ENCODE data around the gene MYOG.

The MYOG gene

DNA sequence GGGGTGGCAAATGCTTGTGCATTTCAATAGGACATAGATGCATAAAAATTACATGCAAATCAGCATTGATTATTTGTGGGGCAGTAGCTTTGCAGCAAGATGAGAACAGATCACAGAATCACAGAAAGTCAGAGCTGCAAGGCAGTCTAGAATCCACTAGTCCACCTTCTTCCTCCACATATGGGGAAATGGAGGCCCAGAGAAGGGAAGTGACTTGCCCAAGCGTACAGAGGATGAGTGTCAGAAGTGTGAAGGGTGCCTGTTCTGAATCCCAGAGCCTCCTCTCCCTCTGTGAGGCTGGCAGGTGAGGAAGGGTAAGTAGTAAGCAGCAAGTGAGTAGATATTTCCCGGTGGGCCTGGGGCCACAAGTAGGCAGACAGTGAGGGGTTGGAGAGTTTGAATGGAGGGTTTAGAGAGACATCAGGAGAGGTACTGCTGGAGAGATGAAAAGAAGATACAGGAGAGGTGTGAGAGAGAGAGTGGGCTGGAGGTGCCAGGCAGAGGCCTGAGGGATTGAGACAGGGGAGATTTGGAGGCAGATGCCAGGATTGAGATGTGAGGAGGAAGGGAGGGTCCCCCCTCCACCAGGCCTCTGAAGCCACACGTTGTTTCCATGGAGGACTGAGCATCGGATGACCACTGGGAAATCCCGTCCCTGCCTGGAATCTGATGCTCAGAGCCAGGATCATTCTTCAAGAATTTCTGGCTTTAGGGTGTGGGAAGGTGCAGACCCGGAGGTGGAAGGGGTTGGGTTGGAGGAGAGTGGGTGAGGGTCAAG is 4.8 kb upstream of the MYOG start:
- DNase-seq: no peak

DNA sequence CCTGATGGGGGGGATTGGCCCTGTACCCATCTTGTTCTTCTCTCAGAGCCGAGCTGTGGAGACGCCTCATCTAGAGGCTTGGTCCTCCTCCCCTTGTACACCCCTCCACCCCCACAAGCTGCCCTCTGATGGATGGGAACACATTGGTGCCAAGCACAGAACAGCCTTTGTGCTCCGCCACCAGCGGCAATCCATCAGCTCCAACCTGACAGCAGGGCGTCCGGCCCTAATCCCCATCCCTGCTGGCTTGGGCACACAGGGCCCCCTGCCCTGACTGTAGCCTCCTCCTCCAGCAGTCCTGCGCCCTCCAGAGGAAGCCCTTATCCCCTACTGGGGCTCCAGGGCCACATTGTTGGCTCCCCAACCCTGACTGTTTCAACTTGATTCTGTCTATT is 3.8 kb upstream of the MYOG start:
- DNase-seq: no peak

DNA sequence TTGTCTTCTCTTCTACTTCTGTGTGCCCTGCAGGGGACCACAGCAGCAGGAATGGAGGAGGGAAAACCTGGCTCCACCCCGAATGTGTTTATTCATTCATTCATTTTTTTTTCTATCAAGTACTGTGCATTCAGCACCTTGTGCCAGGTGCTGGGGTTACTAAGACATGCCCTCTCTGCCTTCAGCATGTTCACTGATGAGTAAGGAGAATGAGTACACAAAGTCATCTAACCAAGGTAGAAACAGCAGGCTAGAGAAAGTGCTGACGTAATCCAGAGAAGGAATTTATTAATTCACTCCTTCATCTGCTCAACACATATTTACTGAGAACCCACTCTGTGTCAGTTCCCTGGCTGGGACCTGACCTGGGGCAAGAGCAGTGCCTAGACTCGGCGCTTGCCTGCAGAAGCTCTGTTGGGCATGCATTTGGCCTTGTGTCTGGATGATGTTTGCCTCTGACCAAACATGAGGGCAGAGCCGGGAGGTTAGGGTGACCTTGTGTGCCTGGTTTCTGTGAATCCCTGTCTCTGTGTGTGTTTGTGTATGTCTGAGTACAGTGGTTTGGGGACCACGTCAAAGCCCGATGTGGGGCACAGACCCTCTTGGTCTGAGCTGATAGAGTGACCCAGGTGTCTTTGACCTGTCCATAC is 3.3 kb upstream of the MYOG start:
- DNase-seq: no peak

DNA sequence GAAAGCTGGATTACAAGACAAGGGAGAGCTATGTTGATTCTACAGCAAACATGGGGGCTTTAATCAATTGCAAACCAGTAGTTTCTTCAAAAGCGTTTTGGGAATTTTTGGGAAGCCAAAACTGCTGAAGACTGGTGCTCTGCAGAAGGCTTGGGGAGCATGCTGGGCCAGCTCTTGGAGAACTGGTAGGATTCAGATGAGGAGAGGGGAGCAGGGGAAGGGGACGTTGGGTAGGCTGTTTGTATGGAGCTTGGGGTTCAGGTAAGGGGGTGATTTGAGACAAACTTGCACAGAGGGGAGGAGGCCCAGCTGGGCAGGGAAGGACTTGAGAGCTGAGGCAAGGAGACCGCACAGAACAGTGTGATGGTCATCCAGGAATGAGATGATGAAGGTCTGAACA is 2.6 kb upstream of the MYOG start:
- no peak for DNase-seq

DNA sequence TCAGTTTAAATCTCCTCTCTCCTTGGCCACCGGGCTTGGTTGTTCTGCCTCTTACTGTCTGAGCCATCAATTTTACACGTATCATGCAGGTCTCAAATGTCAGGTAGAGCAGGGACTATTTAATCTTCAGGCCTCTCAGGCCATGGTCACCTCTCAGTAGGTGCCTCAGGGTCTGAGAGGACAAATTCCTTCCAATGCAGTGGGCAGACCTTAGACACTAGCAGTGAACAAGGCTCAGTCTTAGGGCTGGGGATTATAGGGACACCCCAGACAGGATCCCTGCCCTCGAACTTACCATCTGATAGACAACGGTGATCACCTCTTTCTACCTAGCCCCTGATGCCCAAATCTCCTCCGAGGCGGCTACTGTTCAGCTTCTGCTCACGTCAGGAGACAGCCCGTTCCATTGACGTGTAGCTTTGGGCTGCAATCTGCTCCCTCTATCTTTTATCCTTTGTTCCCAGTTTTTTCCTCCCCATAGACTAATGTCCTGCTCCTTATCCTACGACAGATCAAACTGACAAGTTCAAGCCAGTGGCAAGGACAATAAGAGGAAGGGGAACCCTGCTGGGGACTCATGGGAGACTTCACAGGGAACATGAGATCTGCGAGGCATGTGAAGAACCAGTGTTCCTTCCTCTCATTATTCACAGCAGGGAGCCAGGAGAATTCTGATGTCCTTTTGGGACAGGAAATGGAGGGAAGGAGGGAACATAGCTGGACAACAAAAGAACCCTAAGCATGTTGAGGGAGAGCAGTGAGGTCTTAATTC is 1.4 kb upstream of the MYOG start:
- no peak for DNase-seq

DNA sequence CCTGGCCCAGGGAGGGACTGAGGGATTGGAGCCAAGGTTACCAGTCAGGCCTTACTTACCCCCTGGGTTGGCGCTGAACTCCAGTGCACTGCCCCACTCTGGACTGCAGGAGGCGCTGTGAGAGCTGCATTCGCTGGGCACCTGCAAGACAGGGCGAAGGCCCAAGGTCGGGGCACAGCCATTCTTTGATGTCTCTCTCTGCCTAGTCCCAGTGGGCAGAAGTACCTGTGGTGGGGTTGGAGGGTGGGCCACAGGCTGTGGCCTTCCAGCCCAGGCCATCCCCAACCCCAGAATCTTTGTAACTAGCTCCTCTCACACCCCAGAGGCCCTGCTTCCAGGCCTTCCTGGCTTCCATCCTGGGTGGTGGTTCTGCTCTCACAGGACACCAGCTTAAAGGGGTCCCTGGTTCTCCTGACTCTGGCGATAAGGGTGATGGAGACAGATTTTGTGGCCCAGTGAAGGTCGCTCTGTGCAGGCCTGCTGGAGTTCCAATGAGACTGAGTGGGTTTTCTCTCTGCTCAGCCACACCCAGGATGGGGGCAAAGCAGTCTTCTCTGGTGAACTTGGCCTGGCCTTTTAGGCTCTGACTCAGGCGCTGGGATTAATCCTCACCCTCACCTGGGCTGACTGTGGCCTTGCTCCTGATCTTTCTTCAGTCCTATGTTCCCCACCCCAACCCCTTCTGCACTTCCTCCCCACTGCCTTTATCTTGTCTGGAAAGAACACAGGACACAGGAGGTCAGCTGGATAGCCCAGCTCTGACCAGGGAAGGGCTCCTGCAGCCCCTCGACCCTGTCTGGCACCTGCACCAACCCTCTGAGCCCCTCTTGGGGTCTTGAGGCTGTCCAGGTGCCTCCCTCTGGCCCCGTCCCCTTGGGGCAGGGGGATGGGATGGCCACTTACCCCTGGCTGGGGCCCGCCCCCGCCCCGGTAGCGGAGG is 954 bp downstream of the MYOG start:
- peak; percentile 51 for DNase-seq

DNA sequence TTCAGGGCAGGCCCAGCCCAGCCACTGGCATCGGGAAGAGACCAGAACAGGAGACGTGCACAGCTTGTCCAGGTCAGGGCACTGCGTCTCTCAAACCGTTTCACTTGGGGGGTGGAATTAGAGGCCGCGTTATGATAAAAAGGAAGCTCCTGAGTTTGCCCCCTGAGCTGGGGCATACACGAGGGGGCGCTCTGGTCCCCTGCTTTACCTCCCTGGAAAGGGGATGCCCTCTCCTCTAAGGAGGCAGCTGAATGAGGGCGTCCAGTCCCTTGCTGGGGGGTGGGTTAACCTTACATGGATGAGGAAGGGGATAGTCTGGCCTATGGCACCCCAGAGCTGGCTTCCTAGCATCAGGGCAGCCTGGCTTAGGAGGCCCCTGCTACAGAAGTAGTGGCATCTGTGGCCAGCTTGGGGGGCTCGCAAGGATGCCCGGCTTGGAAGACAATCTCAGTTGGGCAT is 2.3 kb downstream of the MYOG start:
- no peak for DNase-seq

DNA sequence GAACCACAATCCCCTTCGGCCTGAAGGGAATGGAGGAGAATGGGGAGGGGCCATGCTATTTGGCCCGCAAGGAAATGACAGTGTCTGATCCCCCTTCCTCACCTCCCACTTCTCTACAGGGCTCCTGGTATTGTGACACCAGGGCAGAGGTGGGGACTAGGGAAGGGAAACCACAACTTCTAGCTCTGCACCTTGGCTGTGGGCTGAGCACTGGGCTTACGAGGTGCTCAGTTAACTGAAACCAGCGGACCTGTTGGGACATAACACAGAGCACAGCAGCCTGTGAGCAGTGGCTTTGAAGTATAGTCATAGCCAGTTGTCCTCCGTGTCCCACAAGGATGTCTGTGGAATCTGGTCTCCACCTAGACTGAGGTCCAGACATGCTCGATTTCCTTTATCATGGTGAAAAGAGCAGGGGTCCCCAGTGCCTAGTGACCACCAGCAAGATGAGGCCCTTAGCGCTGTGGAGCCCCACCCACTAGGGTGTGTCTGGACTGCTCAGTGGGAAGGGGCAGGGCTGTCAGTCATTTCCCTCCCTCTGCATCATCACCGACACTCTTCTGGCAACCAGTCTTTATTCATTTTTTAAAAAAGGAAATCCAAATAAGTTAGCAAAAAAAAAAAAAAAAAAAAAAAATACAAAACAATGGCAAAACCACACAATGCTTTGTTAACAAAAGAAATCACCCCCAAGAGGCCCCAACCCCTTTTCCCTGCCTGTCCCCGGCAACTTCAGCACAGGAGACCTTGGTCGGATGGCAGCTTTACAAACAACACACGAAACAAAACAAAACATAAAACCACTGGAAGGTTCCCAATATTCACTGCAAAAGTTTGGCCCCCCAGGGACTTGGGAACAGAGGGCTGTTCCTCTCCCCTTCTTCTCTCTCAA is 3.0 kb downstream of the MYOG start:
- DNase-seq: no peak

DNA sequence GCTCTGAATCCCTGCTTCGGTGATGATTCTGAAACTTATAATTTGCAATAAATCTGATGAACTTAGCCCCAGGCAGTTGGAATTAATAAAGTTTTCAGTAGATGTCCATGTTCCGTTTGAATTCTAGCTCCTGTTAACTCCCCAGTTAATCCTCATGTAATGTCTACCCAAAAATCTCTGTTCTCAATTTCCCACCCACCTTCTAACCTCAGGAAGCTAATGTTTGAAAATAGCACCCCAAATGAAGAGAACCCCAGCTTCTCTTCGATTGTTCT is 3.6 kb downstream of the MYOG start:
- no peak for DNase-seq

DNA sequence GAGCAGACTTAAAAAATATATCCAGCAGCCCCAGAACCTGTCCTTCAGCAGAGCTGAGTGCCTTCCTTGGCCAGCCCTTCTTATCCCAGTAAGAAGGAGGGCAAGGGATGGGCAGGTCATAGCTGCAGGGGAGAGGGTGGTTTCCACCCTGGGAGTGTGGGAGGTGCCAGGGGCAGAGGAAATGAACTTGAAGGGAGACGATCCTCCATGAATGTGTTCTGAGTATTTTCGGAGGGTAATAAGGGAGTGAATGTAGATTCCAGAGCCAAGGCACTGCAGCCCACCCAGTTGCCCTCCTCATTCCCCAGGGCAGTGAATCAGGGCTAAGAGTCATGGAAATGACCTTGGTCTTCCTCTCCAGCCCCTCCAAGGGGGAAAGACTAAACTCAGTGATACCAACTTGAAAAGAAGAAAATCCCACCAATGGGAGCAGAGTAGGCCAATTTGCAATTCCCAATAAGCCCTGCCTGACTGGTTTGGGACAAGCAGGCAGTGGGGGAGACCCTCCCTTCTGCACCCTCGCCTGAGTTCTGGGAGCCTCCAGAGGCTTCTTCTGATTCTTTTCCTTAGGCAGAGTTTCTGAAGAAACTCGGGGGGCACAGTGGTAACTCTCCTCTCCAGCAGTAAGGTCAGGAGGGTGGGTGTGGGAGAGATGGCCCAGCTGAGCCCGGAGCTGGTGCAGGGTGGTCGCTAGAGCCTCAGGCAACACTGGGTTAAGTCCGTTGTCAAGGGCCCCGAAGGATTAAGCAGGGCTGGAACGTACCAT is 4.2 kb downstream of the MYOG start:
- no peak for DNase-seq

DNA sequence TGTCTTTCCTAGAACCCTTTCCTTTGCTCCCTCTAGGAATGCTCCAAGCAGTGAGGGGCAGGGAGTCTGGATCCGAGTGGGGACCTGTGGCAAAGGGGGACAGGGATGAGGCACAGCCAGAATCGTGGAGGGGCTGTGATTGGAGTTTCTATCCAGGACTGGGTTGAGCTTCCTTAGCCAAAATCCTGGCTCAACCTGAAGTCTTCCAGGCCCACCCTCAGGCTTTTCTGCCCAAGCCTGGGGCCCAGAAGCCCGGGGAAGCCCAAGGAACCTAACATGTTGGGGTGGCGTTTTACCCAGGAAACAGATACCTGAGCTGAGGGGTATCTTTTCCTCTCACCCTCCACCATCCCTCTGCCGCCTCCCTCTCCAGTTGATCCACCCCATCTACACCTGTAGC is 5.4 kb downstream of the MYOG start:
- no peak for DNase-seq

DNA sequence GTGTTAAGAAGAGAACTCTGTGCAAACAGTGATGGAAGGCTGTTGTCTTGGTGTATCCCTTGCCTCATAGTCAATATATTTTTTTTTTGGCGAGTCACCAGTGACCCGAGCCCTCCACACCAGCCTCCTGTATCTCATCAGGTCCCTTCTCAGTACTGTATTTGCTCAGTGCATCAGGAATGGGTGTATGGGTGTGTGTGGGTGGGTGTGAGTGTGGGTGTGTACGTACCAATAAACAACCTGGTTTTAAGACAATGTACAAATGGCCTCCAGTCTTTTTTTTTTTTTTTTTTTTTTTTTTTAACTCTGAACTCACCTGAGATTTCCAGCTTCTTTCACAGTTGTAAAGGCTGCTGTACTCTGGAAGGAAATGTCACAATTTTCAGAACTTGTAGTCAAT is 7.3 kb downstream of the MYOG start:
- DNase-seq: no peak

DNA sequence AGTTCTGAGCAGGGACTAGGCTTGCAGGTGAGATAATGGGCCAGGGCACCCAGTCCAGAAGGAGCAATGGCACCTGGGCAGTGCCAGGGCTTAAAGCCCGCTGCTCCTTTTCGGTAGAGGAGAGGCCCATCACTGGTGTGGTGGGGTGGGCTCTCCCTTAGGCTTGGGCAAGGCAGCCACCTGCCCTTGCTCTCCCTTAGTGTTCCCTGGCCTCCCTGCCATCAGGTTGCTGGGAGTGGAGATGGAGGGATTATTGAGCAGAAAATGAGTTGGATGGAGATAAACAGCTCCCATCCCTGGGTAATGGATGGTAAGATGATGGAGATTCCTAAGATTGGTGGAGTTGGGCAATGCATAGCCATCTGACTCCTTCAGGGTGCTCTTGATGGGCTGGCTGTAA is 7.9 kb downstream of the MYOG start:
- DNase-seq: no peak

DNA sequence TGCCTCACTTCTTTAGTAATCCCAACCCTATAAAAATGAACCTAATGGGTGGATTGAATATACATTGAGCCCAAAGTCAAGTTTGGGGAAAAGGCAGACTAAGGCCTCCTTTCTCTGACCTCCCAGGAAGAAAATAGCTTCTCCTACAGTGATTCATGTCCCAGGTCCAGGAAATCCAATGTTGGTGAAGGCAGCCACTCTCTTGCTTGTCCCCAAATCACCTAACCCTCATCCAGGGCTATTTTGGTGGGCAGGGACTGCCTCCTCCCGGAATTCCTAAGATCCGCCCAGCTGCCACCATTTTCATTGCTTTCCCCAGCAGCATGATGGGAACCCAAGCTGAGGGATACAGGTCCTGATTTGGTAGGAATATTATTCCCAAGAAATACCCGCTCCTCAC is 8.4 kb downstream of the MYOG start:
- no peak for DNase-seq

DNA sequence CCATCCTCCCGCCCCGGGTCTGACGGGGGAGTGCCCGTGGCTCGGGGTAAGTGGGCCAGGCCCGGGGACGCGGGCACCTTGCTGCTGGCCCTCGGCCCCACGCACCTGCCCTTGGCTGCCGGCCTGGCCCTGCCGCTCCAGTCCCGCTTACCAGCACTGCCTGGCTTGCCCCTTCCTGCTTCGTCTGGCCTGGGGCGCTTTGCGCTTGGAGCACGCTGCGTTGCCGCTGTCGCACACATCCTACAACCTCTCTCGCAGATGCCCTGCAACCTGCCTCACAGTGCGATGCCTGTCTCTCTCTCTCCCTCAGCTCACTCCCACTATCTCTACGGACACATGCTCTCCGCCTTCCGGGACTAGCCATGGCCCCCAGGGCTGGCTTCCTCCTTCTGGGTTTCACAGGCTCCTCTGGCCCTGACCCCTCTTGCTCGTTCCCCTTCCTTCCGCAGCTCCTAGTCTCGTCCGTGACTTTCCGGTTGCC is 9.7 kb downstream of the MYOG start:
- no peak for DNase-seq

DNA sequence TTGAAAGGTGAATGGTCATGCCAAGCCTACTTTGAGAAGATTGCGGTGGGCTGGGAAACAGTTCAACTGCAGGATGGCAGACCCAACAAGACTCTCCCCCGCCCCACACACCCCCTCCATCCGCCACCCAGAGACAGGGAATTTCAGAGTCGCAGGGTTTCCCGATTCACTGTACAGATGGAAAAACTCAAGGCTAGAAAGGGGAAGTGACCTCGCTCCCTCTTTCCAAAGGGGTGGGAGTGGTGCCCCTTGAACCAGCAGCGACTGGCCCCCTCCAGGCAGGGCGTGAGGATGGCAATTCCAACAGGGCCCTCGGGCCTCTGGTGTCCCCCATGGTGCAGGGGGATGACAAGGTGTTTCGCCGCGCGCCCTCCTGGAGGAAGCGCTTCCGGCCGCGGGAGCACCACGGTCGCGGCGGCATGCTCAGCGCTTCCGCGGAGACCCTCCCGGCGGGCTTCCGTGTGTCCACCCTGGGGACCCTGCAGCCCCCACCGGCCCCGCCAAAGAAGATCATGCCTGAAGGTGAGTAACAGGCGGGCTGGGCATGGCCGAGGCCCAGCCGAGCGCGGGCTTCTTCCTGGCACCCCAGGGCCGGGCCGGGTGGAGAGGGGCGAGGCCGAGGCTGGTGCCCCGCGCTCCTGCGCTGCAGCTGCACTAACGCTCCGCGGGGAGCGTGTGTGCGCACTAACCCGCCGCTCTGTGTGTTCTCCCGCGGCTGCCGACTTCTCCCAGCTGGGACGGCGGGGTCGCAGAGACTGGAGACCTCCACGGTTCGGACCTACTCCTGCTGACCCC is 10.4 kb downstream of the MYOG start:
- no peak for DNase-seq

DNA sequence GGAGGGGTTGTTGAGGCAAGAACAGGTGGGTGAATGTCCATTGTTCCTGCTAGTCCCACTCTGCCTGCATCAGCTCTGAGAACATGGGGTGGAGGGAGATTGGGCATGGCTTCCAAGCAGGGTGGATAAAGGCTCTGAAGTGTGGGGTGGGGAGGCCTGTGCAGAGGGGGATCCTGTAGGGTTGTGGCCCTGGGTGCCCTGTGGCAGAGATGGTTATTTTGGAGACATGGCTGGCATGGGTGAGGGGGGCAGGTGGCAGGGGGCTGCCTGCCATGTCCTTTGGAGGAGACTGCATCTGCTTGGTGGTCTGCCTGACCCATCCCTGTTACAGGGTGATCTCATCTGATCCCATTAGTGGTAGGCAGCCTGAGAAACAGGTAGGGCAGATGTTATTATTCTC is 11.2 kb downstream of the MYOG start:
- no peak for DNase-seq

DNA sequence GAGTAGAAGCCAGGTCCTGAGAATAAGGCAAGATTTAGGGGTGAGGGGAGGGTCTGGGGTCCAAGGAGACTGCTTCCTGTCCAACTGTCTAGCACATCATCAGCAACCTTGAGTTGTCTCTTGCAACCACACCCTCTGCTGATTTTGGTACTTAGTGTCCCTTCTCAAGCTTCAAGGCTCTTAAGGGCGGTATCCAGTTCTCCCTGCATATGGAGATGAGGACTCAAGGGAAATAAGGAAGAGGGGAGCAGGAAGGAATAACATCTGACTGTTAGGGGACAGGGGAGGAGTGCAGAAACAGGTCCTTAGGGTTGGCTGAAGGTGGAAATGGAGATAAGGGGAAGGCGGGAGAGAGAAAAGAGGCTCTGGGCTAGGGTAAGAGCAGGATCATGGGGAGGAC is 12.3 kb downstream of the MYOG start:
- DNase-seq: no peak

DNA sequence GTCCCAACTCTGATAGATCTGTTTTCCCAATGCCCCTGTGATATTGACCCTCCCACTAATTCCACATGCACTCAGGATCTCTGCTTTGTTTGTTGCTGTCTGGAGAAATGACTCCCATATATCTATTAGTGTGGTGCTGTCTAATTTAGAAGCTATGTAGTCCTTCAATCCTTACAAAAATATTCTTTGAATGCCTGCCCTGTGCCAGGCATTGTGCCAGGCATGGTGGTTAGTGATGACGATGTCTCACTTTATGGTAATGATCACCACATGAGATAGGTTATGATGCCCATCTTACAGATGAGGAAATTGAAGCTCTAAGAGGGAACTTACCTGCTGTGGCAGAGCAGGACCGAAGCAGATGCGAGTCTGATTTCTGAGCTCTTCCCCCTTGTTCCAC is 12.9 kb downstream of the MYOG start:
- no peak for DNase-seq

DNA sequence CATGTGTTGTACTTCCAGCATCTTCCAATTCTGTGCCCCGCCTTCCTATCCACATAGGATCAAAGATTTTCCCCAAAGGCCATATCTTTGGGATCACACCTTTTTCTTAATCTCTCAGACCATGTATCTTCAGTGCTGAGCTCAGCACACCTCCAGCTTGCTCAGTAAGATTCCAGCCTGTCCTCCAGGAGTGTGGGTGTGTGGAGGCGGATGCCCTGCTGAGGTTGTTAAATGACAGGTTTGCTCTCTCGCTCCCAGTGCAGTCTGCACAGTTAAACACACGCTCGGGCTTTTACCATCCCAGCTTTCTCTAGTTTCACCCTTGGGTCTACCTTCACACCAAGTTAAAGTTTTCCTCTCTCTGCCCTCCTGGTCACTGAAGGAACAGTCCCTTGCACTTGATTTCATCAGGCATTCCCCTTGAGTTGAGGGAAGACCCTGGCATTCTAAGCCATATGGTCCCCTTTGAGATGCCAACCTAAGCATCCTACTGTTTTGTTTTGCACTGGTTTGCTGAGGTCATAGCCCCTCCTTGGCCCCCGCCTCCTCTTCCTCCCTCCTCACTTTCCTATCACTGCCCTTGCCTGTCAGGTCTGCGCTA is 13.7 kb downstream of the MYOG start:
- DNase-seq: no peak
